IMR-90 (cell line): Measurements from ENCODE around the gene PDXDC1.

Experiments used
- FOS ChIP-seq: fragments of 150-350 bp; IDR thresholded peaks from 2 replicates; pipeline ENCODE4 v1.6.1; 2016; ENCODE audit warnings: low read depth, low read length
- MAFK ChIP-seq: IDR thresholded peaks from 2 replicates; pipeline ENCODE4 v1.6.1; 2012; ENCODE audit warnings: low read depth, low read length, improper control_type of control experiment
- RAD21 ChIP-seq: IDR thresholded peaks from 2 replicates; pipeline ENCODE4 v1.6.1; 2012; ENCODE audit warnings: low read length, improper control_type of control experiment
- TF ChIP-seq, protein P1 (sequence below): conservative IDR thresholded peaks from 2 replicates; pipeline ENCODE4 v1.5.1; 2012; ENCODE audit warnings: mild to moderate bottlenecking, low read depth, low read length, improper control_type of control experiment

GRCh38 chr16:15033309-15033707, 58.5 kb downstream of the PDXDC1 start:
- TF ChIP-seq, protein P1, sequence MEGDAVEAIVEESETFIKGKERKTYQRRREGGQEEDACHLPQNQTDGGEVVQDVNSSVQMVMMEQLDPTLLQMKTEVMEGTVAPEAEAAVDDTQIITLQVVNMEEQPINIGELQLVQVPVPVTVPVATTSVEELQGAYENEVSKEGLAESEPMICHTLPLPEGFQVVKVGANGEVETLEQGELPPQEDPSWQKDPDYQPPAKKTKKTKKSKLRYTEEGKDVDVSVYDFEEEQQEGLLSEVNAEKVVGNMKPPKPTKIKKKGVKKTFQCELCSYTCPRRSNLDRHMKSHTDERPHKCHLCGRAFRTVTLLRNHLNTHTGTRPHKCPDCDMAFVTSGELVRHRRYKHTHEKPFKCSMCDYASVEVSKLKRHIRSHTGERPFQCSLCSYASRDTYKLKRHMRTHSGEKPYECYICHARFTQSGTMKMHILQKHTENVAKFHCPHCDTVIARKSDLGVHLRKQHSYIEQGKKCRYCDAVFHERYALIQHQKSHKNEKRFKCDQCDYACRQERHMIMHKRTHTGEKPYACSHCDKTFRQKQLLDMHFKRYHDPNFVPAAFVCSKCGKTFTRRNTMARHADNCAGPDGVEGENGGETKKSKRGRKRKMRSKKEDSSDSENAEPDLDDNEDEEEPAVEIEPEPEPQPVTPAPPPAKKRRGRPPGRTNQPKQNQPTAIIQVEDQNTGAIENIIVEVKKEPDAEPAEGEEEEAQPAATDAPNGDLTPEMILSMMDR = no peak
- TF ChIP-seq MAFK = no peak
- no peak for TF ChIP-seq FOS
- no peak for TF ChIP-seq RAD21
